Measurements from ENCODE around the gene OR2D3.
"Not testable (repeated sequence)": the region's sequence is repeated elsewhere in the genome, so short reads cannot be mapped to it uniquely, and the experiment has no call there.

OR2D3 gene

GRCh38 chr11:6928916-6929315 lies 8.1 kb downstream of the OR2D3 start:
- DNase-seq (ENCODE audit: low spot score), result no peak

- no peak for DNase-seq (ENCODE audit: low spot score)
Observed at GRCh38 chr11:6931146-6931713, 10.4 kb downstream of the OR2D3 start.

DNA sequence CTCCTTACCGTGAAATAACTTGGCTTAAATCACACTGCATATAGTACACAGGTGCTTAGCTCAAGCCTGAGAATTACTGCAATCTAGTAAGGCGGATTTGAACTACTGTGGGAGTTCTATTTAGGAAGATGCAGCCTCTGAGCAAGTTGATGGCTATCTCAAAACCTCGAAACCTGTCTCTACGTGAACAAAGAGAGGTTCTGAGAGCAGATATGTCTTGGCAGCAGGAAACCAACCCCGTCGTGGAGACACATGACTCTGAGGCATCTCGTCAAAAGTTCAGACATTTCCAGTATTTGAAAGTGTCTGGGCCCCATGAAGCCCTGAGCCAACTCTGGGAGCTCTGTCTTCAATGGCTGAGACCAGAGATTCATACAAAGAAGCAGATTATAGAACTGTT lies 11.3 kb downstream of the OR2D3 start:
- DNase-seq (ENCODE audit: low spot score), result no peak

- no peak for DNase-seq (ENCODE audit: low spot score)
Observed at GRCh38 chr11:6941970-6942369, 21.2 kb downstream of the OR2D3 start.

- DNase-seq (ENCODE audit: low spot score), result no peak
Observed at GRCh38 chr11:6943131-6943530, 22.3 kb downstream of the OR2D3 start.

DNA sequence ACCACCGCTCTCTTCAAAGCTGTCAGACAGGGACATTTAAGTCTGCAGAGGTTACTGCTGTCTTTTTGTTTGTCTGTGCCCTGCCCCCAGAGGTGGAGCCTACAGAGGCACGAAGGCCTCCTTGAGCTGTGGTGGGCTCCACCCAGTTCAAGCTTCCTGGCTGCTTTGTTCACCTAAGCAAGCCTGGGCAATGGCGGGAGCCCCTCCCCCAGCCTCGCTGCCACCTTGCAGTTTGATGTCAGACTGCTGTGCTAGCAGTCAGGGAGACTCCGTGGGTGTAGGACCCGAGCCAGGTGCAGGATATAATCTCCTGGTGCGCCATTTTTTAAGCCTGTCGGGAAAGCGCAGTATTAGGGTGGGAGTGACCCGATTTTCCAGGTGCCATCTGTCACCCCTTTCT lies 33.4 kb downstream of the OR2D3 start:
- not testable (repeated sequence) for DNase-seq (ENCODE audit: low spot score)

GRCh38 chr11:6962141-6962540 lies 41.3 kb downstream of the OR2D3 start:
- DNase-seq (ENCODE audit: low spot score), result no peak

GRCh38 chr11:6962673-6963072 lies 41.9 kb downstream of the OR2D3 start:
- no peak for DNase-seq (ENCODE audit: low spot score)

GRCh38 chr11:6968816-6969215 lies 48.0 kb downstream of the OR2D3 start:
- DNase-seq (ENCODE audit: low spot score), result no peak

DNA sequence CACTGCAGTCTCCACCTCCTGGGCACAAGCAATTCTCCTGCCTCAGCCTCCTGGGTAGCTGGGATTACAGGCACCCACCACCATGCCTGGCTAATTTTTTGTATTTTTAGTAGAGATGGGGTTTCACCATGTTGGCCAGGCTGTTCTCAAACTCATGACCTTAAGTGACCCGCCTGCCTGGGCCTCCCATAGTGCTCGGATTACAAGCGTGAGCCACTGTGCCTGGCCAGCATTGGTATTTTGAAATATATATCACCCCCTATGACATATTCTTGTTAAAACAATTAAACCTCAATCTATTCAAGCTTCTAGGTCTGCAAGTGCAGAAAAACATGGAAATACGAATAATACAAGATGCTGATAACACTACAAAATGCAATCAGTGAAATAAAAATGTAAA lies 49.1 kb downstream of the OR2D3 start:
- DNase-seq (ENCODE audit: low spot score), result not testable (repeated sequence)
